ENCODE data around the gene PCBP3. TPM values are rescaled to one million over a fixed set of nuclear protein-coding genes. Genes with fewer than 3 reads are reported as not detected.

Gene PCBP3
- polyA plus RNA-seq, 1 donor from 2014 or later, result 1.7 TPM

GRCh38 chr21:45923146-45923545 lies 279.6 kb downstream of the PCBP3 start:
- Histone ChIP-seq H3K9ac (ENCODE audit: low read length) (no peak overlapping the region), H2AFZ (ENCODE audit: low read depth, low read length) (no peak overlapping the region)
- TF ChIP-seq MXI1 (conservative IDR thresholded peaks at IDR 0.05; ENCODE audit: poor library complexity, severe bottlenecking) (no peak), EP300 (conservative IDR thresholded peaks at IDR 0.05; ENCODE audit: poor library complexity, severe bottlenecking) (no peak), RAD21 (conservative IDR thresholded peaks at IDR 0.05) (peak; percentile 87), POLR2AphosphoS5 (IDR thresholded peaks at IDR 0.05) (no peak), SMC3 (conservative IDR thresholded peaks at IDR 0.05; ENCODE audit: poor library complexity) (peak; percentile 89), CTCF (IDR thresholded peaks at IDR 0.05; ENCODE audit: poor library complexity, severe bottlenecking) (peak; percentile 89), TAF1 (IDR thresholded peaks at IDR 0.05; ENCODE audit: low read depth) (no peak)
- TF ChIP-seq, protein P1, sequence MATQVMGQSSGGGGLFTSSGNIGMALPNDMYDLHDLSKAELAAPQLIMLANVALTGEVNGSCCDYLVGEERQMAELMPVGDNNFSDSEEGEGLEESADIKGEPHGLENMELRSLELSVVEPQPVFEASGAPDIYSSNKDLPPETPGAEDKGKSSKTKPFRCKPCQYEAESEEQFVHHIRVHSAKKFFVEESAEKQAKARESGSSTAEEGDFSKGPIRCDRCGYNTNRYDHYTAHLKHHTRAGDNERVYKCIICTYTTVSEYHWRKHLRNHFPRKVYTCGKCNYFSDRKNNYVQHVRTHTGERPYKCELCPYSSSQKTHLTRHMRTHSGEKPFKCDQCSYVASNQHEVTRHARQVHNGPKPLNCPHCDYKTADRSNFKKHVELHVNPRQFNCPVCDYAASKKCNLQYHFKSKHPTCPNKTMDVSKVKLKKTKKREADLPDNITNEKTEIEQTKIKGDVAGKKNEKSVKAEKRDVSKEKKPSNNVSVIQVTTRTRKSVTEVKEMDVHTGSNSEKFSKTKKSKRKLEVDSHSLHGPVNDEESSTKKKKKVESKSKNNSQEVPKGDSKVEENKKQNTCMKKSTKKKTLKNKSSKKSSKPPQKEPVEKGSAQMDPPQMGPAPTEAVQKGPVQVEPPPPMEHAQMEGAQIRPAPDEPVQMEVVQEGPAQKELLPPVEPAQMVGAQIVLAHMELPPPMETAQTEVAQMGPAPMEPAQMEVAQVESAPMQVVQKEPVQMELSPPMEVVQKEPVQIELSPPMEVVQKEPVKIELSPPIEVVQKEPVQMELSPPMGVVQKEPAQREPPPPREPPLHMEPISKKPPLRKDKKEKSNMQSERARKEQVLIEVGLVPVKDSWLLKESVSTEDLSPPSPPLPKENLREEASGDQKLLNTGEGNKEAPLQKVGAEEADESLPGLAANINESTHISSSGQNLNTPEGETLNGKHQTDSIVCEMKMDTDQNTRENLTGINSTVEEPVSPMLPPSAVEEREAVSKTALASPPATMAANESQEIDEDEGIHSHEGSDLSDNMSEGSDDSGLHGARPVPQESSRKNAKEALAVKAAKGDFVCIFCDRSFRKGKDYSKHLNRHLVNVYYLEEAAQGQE (IDR thresholded peaks at IDR 0.05; ENCODE audit: borderline replicate concordance), result no peak

GRCh38 chr21:45926281-45926680 lies 282.8 kb downstream of the PCBP3 start:
- Histone ChIP-seq H3K9me3 (ENCODE audit: low read length) (no peaks in the 10 kb centered on the region), H3K4me2 (ENCODE audit: low read length) (no peak overlapping the region), H3K27ac (ENCODE audit: low read length) (no peak overlapping the region), H3K4me3 (ENCODE audit: low read length) (no peak overlapping the region), H3K9me2 (ENCODE audit: insufficient read depth, low read length) (no peaks in the 10 kb centered on the region), H3K27me3 (ENCODE audit: insufficient read depth, low read depth, low read length) (no peaks in the 10 kb centered on the region), H4K20me1 (ENCODE audit: insufficient read depth) (no peaks in the 10 kb centered on the region), H3F3A (ENCODE audit: insufficient read depth, low read length, poor library complexity, severe bottlenecking) (no peaks in the 10 kb centered on the region), H3K9ac (ENCODE audit: low read length) (no peak overlapping the region), H3K79me2 (replicated peaks; ENCODE audit: insufficient read depth, low read length) (no peaks in the 10 kb centered on the region), H2AFZ (ENCODE audit: low read depth, low read length) (no peak overlapping the region), H3K36me3 (ENCODE audit: insufficient read depth, low read length) (no peaks in the 10 kb centered on the region)
- TF ChIP-seq RAD21 (conservative IDR thresholded peaks at IDR 0.05) (no peak), EZH2 (IDR thresholded peaks at IDR 0.05; ENCODE audit: borderline replicate concordance, insufficient read depth, low read length, poor library complexity, severe bottlenecking) (no peak), SMC3 (conservative IDR thresholded peaks at IDR 0.05; ENCODE audit: poor library complexity) (no peak), CTCF (IDR thresholded peaks at IDR 0.05; ENCODE audit: poor library complexity, severe bottlenecking) (no peak), EP300 (conservative IDR thresholded peaks at IDR 0.05; ENCODE audit: poor library complexity, severe bottlenecking) (no peak), MXI1 (conservative IDR thresholded peaks at IDR 0.05; ENCODE audit: poor library complexity, severe bottlenecking) (no peak), POLR2AphosphoS5 (IDR thresholded peaks at IDR 0.05) (no peak), TAF1 (IDR thresholded peaks at IDR 0.05; ENCODE audit: low read depth) (no peak)
- TF ChIP-seq, protein P1 (IDR thresholded peaks at IDR 0.05; ENCODE audit: borderline replicate concordance), result no peak

More at GRCh38 chr21:45923146-45923545, 279.6 kb downstream of the PCBP3 start:
- no peak overlapping the region for H3K4me3 ChIP-seq (ENCODE audit: low read length)
- H3K27me3 ChIP-seq (ENCODE audit: insufficient read depth, low read depth, low read length), result no peaks in the 10 kb centered on the region
- no peak overlapping the region for H3K4me2 ChIP-seq (ENCODE audit: low read length)
- no peaks in the 10 kb centered on the region for H3K9me2 ChIP-seq (ENCODE audit: insufficient read depth, low read length)
- no peaks in the 10 kb centered on the region for H3F3A ChIP-seq (ENCODE audit: insufficient read depth, low read length, poor library complexity, severe bottlenecking)
- no peaks in the 10 kb centered on the region for H3K9me3 ChIP-seq (ENCODE audit: low read length)
- H3K79me2 ChIP-seq (replicated peaks; ENCODE audit: insufficient read depth, low read length), result no peaks in the 10 kb centered on the region
- no peaks in the 10 kb centered on the region for H3K36me3 ChIP-seq (ENCODE audit: insufficient read depth, low read length)
- no peaks in the 10 kb centered on the region for H4K20me1 ChIP-seq (ENCODE audit: insufficient read depth)
- H3K27ac ChIP-seq (ENCODE audit: low read length), result no peak overlapping the region

All from neural cell (in vitro differentiated cells).